Measurements from ENCODE around the gene NOXRED1.

NOXRED1 gene

DNA sequence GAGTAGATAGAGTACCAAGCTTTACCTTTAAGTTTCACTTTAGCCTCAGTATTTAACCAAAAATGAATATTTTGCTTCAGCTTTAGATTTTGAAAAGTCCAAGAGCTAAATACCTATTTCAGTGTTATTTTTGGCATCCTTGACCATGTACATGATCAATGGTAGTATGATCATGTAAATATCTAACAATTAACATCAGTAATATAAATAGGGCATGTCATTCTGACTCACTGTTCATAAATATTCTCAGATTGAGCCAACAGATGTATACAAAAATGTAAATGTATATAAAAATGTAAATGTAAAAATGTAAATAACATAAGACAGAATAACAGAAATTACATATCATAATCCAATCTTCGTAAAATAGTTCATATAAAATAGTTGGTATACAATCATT is 15.3 kb upstream of the NOXRED1 start:
- H3K27me3 ChIP-seq (ENCODE audit: low read length): no peaks in the 10 kb centered on the region
- TF ChIP-seq, protein P1, sequence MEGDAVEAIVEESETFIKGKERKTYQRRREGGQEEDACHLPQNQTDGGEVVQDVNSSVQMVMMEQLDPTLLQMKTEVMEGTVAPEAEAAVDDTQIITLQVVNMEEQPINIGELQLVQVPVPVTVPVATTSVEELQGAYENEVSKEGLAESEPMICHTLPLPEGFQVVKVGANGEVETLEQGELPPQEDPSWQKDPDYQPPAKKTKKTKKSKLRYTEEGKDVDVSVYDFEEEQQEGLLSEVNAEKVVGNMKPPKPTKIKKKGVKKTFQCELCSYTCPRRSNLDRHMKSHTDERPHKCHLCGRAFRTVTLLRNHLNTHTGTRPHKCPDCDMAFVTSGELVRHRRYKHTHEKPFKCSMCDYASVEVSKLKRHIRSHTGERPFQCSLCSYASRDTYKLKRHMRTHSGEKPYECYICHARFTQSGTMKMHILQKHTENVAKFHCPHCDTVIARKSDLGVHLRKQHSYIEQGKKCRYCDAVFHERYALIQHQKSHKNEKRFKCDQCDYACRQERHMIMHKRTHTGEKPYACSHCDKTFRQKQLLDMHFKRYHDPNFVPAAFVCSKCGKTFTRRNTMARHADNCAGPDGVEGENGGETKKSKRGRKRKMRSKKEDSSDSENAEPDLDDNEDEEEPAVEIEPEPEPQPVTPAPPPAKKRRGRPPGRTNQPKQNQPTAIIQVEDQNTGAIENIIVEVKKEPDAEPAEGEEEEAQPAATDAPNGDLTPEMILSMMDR (IDR thresholded peaks at IDR 0.05; ENCODE audit: insufficient read depth, low read length, poor library complexity, severe bottlenecking): no peak
- no peak for TF ChIP-seq EZH2phosphoT487 (conservative IDR thresholded peaks at IDR 0.05; ENCODE audit: low read length)

DNA sequence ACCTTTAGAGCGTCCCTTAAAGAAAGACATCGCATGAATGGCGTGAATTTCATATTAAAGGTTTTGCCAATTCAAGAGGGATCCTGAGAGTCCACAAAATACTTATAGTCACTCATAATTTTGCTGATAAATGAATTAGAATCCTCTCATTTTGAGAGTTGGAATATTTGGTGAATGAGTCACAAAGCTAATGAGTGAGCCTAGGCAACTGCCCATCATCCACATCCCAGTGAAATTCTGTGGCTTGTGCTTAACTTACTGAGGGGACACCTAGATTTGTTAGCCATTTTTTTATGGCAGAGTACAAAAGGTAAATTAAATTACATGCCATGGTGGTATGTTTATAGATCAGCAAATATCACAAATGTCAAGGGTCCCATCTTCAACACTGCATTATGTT is 12.7 kb upstream of the NOXRED1 start:
- H3K36me3 ChIP-seq (ENCODE audit: low read length): peaks cover 16% of the 10 kb centered on the region

More for the DNA sequence above, 15.3 kb upstream of the NOXRED1 start:
- H3K79me2 ChIP-seq (ENCODE audit: insufficient read depth, low read length): no peaks in the 10 kb centered on the region
- no peaks in the 10 kb centered on the region for H4K20me1 ChIP-seq (ENCODE audit: low read depth, low read length)
- no peaks in the 10 kb centered on the region for H3F3A ChIP-seq (ENCODE audit: insufficient read depth)
- no peak overlapping the region for H3K9ac ChIP-seq (ENCODE audit: low read length)
- H3K4me3 ChIP-seq (ENCODE audit: insufficient read depth, low read length, poor library complexity, severe bottlenecking): no peak overlapping the region
- no peak overlapping the region for H2AFZ ChIP-seq (ENCODE audit: low read depth, low read length, severe bottlenecking)
- H3K27ac ChIP-seq (ENCODE audit: low read depth, low read length): no peak overlapping the region
- H3K9me2 ChIP-seq (replicated peaks; ENCODE audit: insufficient read depth, low read length): no peaks in the 10 kb centered on the region
- H3K4me2 ChIP-seq (ENCODE audit: low read depth, low read length, poor library complexity, severe bottlenecking): no peak overlapping the region
- H3K36me3 ChIP-seq (ENCODE audit: low read length): no peaks in the 10 kb centered on the region; the same call in 1 of the 2 replicates
- H3K9me3 ChIP-seq (ENCODE audit: insufficient read depth, low read length): no peaks in the 10 kb centered on the region

DNA sequence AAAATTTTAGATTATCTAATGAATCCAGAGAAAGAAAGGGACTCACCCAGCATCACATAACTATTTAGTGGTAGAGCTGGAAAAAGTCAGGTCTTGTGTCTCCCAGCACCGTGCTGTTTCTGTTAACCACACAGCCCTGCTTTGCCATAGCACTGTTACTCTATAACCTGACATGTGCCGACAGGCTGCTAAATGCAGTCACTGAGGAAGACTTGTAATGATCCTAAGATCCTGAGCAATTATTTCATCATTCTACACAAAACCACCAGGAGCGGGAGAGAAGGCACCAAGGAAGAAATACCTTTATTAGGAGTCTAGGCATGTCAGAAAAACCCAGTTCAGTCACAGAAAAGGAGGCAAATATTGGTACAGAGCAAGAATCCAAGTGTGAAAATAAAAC is 3.1 kb upstream of the NOXRED1 start:
- H3K79me2 ChIP-seq (ENCODE audit: insufficient read depth, low read length): no peaks in the 10 kb centered on the region
- H3K9me2 ChIP-seq (replicated peaks; ENCODE audit: insufficient read depth, low read length): no peaks in the 10 kb centered on the region
- no peak overlapping the region for H3K9ac ChIP-seq (ENCODE audit: low read length)
- H2AFZ ChIP-seq (ENCODE audit: low read depth, low read length, severe bottlenecking): no peak overlapping the region
- no peak overlapping the region for H3K4me2 ChIP-seq (ENCODE audit: low read depth, low read length, poor library complexity, severe bottlenecking)
- no peaks in the 10 kb centered on the region for H3K27me3 ChIP-seq (ENCODE audit: low read length)
- no peaks in the 10 kb centered on the region for H4K20me1 ChIP-seq (ENCODE audit: low read depth, low read length)
- no peak overlapping the region for H3K27ac ChIP-seq (ENCODE audit: low read depth, low read length)
- TF ChIP-seq, protein P1 (IDR thresholded peaks at IDR 0.05; ENCODE audit: insufficient read depth, low read length, poor library complexity, severe bottlenecking): no peak
- no peak for TF ChIP-seq EZH2phosphoT487 (conservative IDR thresholded peaks at IDR 0.05; ENCODE audit: low read length)
- H3K9me3 ChIP-seq (ENCODE audit: insufficient read depth, low read length): no peaks in the 10 kb centered on the region
- H3K36me3 ChIP-seq (ENCODE audit: low read length): peaks cover 5% of the 10 kb centered on the region; the same call in 1 of the 2 replicates
- H3F3A ChIP-seq (ENCODE audit: insufficient read depth): no peaks in the 10 kb centered on the region
- H3K4me3 ChIP-seq (ENCODE audit: insufficient read depth, low read length, poor library complexity, severe bottlenecking): no peak overlapping the region

More for the DNA sequence above, 12.7 kb upstream of the NOXRED1 start:
- H2AFZ ChIP-seq (ENCODE audit: low read depth, low read length, severe bottlenecking): no peak overlapping the region
- no peaks in the 10 kb centered on the region for H4K20me1 ChIP-seq (ENCODE audit: low read depth, low read length)
- H3K9me2 ChIP-seq (replicated peaks; ENCODE audit: insufficient read depth, low read length): no peaks in the 10 kb centered on the region
- H3K27ac ChIP-seq (ENCODE audit: low read depth, low read length): no peak overlapping the region
- H3K4me2 ChIP-seq (ENCODE audit: low read depth, low read length, poor library complexity, severe bottlenecking): no peak overlapping the region
- H3K9me3 ChIP-seq (ENCODE audit: insufficient read depth, low read length): no peaks in the 10 kb centered on the region
- TF ChIP-seq, protein P1 (IDR thresholded peaks at IDR 0.05; ENCODE audit: insufficient read depth, low read length, poor library complexity, severe bottlenecking): no peak
- TF ChIP-seq EZH2phosphoT487 (conservative IDR thresholded peaks at IDR 0.05; ENCODE audit: low read length): no peak
- no peak overlapping the region for H3K9ac ChIP-seq (ENCODE audit: low read length)
- H3K27me3 ChIP-seq (ENCODE audit: low read length): no peaks in the 10 kb centered on the region
- H3K79me2 ChIP-seq (ENCODE audit: insufficient read depth, low read length): no peaks in the 10 kb centered on the region
- H3K4me3 ChIP-seq (ENCODE audit: insufficient read depth, low read length, poor library complexity, severe bottlenecking): no peak overlapping the region
- H3F3A ChIP-seq (ENCODE audit: insufficient read depth): no peaks in the 10 kb centered on the region

Measured in SU-DHL-6 (cell line).